Activated CD4-positive, alpha-beta memory T cell treated with anti-CD3 and anti-CD28 coated beads, Interleukin-2, amount 10 ng/mL, durations not matched to agents 7 days and 5 days (primary cell): Measurements from ENCODE around the gene PNMA6E. TPM values are rescaled to one million over a fixed set of nuclear protein-coding genes. Genes with fewer than 3 reads are reported as not detected.
"Not testable (repeated sequence)": the region's sequence is repeated elsewhere in the genome, so short reads cannot be mapped to it uniquely, and the experiment has no call there.

Experiments used
- CTCF ChIA-PET: fragments of 350-600 bp; sonication (Branson Sonifier 250); formaldehyde crosslinking; loops from one replicate; lab custom pipeline; 2021; ENCODE audit warnings: antibody characterized with exemption, inconsistent platforms; lab: Charles Lee
- POLR2A ChIA-PET: fragments of 350-600 bp; sonication (Branson Sonifier 250); formaldehyde crosslinking; loops from one replicate; lab custom pipeline; 2021; ENCODE audit warnings: antibody characterized with exemption; lab: Charles Lee
- DNase-seq: peaks from one replicate; pipeline ENCODE4 v3.0.0-alpha.2; 2020
- H3K27ac Mint-ChIP-seq: one replicate; pipeline ENCODE4 v1.8.0; 2021; ENCODE audit warnings: mild to moderate bottlenecking, mixed read lengths
- H3K27me3 Mint-ChIP-seq: one replicate; pipeline ENCODE4 v1.8.0; 2021; ENCODE audit warnings: mixed read lengths
- H3K36me3 Mint-ChIP-seq: one replicate; pipeline ENCODE4 v1.8.0; 2021; ENCODE audit warnings: low read depth, mixed read lengths
- H3K4me1 Mint-ChIP-seq: one replicate; pipeline ENCODE4 v1.8.0; 2021; ENCODE audit warnings: mixed read lengths
- H3K4me3 Mint-ChIP-seq: one replicate; pipeline ENCODE4 v1.8.0; 2021; ENCODE audit warnings: mild to moderate bottlenecking, mixed read lengths
- H3K9me3 Mint-ChIP-seq: one replicate; pipeline ENCODE4 v1.8.0; 2021; ENCODE audit warnings: mixed read lengths
- total RNA-seq, 2 experiments: library from RNA; stranded (reverse); gene quantifications; one replicate each; pipeline ENCODE4 v1.2.3, GENCODE V29; 2021

The PNMA6E gene
- total RNA-seq, 2 experiments from 2014 or later: not detected

DNA sequence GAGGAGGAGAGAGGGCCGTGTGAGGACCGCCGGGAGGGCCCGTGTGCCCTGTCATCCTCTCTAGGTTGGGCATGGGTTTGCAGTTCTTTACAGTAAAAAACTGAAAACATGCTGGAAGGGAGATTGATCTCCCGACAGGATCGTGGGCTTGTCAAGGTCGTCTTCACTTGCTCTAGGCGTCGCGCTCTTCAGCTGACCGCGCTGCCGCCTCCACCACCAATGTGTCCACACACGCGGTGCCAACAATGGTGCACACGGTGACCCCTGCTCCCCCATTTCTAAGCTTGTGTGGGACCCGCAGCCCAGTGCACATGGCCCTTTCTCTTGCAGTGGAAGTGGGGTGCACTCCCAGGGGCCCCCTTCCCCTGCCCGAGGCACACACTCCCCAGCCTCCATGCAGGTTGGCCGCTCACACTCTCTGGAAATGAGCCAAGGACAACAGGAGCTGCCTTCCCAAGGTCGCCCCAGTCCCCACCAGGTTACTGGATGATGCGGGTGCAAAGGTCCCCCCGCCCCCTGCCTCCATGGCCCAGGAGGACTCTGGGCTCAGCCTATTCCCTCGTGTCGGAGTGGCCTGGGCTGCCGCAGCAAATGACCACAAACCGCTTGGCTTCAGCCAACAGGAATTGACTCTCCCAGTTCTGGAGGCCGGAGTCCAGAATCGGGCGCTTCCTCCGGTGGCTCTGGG, 8.4 kb upstream of the PNMA6E start:
- H3K4me1 Mint-ChIP-seq: peaks cover 19% of the 10 kb centered on the region
- no peaks in the 10 kb centered on the region for H3K36me3 Mint-ChIP-seq
- H3K4me3 Mint-ChIP-seq: no peak overlapping the region
- DNase-seq: no peak
- H3K9me3 Mint-ChIP-seq: no peaks in the 10 kb centered on the region
- ChIA-PET POLR2A (no interaction called here), CTCF (no interaction called here)
- peaks cover 5% of the 10 kb centered on the region for H3K27me3 Mint-ChIP-seq
- no peak overlapping the region for H3K27ac Mint-ChIP-seq

DNA sequence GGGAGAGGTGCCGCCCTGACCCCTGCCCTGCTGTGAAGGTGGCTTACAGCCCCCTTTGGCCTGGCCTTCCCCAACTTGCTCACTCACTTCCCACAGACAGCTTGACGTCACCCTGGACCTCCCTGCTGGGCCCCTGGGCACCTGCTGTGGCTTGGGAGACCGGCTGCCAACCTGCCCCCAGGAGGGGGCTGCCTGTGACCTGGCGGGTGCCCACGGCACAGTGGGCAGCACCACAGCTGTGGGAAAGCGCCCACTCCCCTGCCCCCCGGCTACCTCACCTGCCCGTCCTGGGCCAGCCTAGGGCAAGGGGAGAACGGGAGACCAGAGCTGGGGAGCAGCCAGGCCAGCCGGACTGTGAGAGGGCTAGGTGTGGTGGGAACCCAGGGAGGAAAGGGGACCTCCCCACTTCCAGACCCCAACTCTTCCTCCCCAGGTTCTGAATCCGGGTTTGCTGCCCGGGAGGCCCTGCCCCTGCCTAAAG, 7.8 kb upstream of the PNMA6E start:
- H3K4me3 Mint-ChIP-seq: no peak overlapping the region
- peaks cover 21% of the 10 kb centered on the region for H3K4me1 Mint-ChIP-seq
- no peaks in the 10 kb centered on the region for H3K9me3 Mint-ChIP-seq
- CTCF ChIA-PET: no interaction called here
- POLR2A ChIA-PET: no interaction called here
- no peaks in the 10 kb centered on the region for H3K36me3 Mint-ChIP-seq
- H3K27ac Mint-ChIP-seq: no peak overlapping the region
- no peak for DNase-seq
- peaks cover 5% of the 10 kb centered on the region for H3K27me3 Mint-ChIP-seq

DNA sequence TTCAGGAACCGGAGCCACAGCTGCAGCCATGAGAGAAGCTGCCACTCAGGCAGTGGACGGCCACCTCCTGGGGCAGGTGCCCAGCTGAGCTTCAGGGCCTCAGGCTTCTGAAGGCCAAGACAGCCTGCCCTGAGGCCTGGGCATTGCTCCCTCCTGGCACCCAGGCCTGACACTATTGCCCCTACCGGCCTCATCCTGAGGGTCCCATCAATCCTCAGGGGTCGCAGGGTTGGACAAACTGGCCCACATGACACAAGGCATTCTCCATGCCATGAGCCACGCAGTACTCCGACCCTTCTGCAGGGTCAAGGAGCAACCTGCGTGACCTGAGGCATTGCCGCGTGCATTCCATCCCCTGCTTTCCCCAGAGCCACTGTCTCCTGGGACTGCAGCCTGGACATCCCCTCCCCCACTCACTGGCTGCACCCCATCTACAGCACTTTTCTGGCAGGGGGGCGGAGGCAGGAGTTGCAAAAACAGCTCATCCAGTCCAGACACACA, 7.1 kb upstream of the PNMA6E start:
- ChIA-PET POLR2A (no interaction called here), CTCF (no interaction called here)
- H3K9me3 Mint-ChIP-seq: no peaks in the 10 kb centered on the region
- no peak for DNase-seq
- no peak overlapping the region for H3K27ac Mint-ChIP-seq
- H3K27me3 Mint-ChIP-seq: peaks cover 7% of the 10 kb centered on the region
- H3K4me1 Mint-ChIP-seq: peaks cover 20% of the 10 kb centered on the region
- no peak overlapping the region for H3K4me3 Mint-ChIP-seq
- H3K36me3 Mint-ChIP-seq: no peaks in the 10 kb centered on the region

DNA sequence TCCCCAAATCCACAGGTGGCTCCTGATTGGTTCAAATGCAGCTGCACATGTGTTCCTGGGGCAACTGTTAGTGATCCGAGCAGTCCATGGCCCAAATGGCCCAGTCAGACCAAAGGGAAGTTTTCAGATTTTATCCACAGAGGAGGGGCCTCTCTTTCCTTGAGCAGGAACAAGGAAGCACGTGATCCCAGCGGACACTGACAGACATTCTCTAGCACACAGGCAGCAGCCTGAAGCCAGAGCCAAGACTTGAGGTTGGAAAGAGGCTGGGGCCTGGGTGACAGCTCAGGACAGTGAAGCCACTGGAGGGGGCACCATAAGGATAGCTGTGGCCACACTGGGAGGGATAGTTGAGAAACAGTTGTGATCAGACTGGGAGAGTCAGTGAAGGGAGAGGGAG, 6.6 kb upstream of the PNMA6E start:
- CTCF ChIA-PET: no interaction called here
- Mint-ChIP-seq H3K9me3 (no peaks in the 10 kb centered on the region), H3K4me1 (peaks cover 21% of the 10 kb centered on the region), H3K36me3 (no peaks in the 10 kb centered on the region), H3K4me3 (no peak overlapping the region), H3K27ac (no peak overlapping the region), H3K27me3 (peaks cover 12% of the 10 kb centered on the region)
- POLR2A ChIA-PET: no interaction called here
- DNase-seq: no peak

DNA sequence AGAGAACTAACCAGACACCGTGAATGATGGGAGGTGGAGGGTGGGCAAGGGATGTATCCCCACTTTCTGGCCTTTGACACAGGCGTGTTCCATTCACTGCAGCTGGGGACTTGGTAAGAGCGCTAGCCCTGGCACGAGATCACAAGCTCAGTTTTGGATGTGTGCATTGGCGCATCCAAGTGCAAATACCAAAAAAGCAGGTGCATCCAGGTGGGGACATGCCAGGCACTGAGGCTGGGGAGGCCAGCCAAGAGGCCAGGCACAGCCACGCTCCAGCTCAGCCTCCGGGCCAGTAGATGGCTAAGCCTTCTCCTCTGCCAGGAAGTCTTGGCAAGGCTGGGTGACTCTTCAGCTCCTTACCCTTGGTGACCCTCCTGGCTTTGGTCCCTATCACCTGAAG, 5.8 kb upstream of the PNMA6E start:
- POLR2A ChIA-PET: no interaction called here
- peaks cover 12% of the 10 kb centered on the region for H3K27me3 Mint-ChIP-seq

DNA sequence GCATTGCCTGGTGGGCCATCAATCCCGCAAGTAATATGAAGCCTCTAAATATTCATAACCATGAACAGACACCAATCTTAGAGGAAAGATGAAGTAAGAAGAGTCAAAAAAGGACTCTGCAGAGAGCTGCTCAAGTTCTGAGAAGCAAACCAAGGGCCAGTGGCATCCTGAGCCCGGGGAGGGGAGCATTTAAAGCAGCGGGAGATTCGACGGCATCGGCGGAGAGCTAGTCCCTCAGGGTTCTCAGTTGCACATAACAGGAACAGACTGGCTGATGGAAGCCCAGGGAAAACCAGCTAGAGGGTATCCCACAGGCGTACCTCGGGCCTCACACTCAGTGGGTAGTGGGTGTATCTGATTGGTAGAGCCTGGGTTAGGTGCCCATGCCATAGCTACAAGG, 4.9 kb upstream of the PNMA6E start:
- Mint-ChIP-seq H3K9me3 (no peaks in the 10 kb centered on the region), H3K27me3 (peaks cover 11% of the 10 kb centered on the region), H3K27ac (no peak overlapping the region), H3K36me3 (no peaks in the 10 kb centered on the region), H3K4me1 (peaks cover 13% of the 10 kb centered on the region), H3K4me3 (no peak overlapping the region)
- DNase-seq: no peak
- POLR2A ChIA-PET: no interaction called here
- CTCF ChIA-PET: no interaction called here

More for the DNA sequence above, 5.8 kb upstream of the PNMA6E start:
- Mint-ChIP-seq H3K4me1 (peaks cover 15% of the 10 kb centered on the region), H3K36me3 (no peaks in the 10 kb centered on the region), H3K9me3 (no peaks in the 10 kb centered on the region), H3K4me3 (no peak overlapping the region), H3K27ac (no peak overlapping the region)
- CTCF ChIA-PET: no interaction called here
- DNase-seq: no peak

DNA sequence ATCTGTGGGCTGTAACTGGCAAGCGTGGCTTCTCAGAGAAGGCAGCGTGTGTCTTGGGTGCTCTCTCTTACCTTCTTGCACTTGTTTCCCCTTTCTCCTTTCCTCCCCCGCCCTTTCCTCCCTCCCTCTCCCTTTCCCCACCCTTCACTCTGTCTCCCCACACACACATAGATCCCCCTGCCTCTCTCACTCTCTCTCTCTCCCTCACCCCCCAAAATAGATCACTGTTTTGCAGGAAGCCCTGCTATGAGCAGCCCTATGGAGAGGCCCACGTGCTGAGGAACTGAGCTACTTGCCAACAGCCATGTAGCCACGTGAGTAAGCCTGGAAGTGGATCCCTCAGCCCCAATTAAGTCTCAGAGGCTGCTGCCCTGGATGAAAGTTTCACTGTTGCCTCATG, 4.3 kb upstream of the PNMA6E start:
- Mint-ChIP-seq H3K9me3 (no peaks in the 10 kb centered on the region), H3K27me3 (peaks cover 8% of the 10 kb centered on the region), H3K27ac (no peak overlapping the region), H3K36me3 (no peaks in the 10 kb centered on the region), H3K4me1 (peaks cover 11% of the 10 kb centered on the region), H3K4me3 (no peak overlapping the region)
- ChIA-PET POLR2A (no interaction called here), CTCF (no interaction called here)
- no peak for DNase-seq

DNA sequence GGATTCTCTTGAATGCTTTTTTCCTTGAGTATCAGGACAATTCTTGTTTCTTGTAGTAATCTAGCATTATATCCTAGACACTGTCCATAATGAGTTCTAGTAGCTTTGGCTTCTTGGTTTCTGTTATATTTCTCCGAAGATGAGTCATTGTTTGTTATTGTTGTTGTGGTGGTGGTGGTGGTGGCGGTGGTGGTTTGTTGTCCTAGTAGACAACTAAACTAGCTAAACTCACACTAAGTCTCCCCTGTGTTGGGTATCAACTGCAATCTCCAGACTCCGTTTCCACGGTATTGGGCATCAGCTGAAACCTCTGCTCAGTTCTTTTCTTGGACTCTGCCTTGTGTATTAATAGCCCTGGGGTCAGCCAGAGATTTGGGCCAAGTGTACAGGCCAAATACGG, 3.2 kb upstream of the PNMA6E start:
- POLR2A ChIA-PET, H3K9me3 Mint-ChIP-seq, H3K36me3 Mint-ChIP-seq, H3K27ac Mint-ChIP-seq, CTCF ChIA-PET, H3K4me3 Mint-ChIP-seq, H3K27me3 Mint-ChIP-seq: not testable (repeated sequence)
- H3K4me1 Mint-ChIP-seq: peaks cover 16% of the 10 kb centered on the region
- peak; percentile 37 for DNase-seq

DNA sequence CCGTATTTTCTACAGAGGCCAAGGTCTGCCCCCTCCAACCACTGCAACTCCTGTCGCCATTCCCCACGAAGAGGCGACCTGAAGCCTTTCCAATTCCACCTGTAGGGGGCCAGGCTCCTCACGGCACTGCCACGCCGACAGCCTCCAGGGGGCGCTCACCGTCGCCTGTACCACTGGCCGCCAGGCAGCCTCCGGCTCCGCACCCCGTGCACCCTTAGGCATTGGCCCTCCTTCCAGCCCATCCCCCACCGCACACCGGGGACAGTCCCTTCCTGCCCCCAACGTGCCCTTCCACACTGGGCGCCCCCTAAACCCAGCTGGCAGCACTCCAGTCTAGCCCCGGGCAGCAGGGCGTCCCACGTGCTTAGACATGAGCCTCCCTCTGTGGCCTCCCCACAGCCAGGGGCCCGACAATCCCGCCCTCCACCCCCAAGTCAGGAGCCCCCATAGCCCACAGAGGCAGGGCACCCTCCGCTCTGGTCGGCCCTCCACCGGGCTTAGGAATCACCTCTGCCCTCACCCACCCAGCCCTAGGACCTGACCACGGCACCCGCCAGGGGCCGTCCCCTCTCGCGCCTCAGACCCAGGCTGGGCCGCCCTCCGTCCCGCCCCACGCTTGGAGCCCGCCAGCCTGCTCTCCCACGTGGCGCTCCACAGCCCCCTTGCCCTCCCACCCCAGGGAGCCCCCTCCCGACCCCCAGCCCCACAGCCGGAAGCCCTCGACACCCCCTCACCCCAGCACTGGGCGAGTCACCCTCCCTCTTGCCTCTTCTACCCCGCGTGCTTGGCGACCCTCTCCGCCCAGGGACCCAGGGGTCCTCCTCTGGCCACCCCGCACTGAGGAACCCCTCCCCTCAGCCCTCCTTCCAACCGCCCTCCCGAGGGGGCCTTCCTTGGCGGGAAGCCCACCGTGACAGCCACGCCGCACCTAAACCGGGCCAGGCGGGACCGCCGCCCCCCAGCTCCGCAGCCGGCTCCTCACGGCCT, 711 bp downstream of the PNMA6E start:
- ChIA-PET CTCF (interaction anchor here (1.0 kb wide), 1 partner anchor 20 kb away, joined by 3 read pairs; no protein-coding TSS in a partner anchor), POLR2A (no interaction called here)
- H3K4me3 Mint-ChIP-seq: no peak overlapping the region
- peaks cover 10% of the 10 kb centered on the region for H3K27me3 Mint-ChIP-seq
- no peak overlapping the region for H3K27ac Mint-ChIP-seq
- no peaks in the 10 kb centered on the region for H3K9me3 Mint-ChIP-seq
- H3K36me3 Mint-ChIP-seq: no peaks in the 10 kb centered on the region
- DNase-seq: peak; percentile 58
- peaks cover 22% of the 10 kb centered on the region for H3K4me1 Mint-ChIP-seq

DNA sequence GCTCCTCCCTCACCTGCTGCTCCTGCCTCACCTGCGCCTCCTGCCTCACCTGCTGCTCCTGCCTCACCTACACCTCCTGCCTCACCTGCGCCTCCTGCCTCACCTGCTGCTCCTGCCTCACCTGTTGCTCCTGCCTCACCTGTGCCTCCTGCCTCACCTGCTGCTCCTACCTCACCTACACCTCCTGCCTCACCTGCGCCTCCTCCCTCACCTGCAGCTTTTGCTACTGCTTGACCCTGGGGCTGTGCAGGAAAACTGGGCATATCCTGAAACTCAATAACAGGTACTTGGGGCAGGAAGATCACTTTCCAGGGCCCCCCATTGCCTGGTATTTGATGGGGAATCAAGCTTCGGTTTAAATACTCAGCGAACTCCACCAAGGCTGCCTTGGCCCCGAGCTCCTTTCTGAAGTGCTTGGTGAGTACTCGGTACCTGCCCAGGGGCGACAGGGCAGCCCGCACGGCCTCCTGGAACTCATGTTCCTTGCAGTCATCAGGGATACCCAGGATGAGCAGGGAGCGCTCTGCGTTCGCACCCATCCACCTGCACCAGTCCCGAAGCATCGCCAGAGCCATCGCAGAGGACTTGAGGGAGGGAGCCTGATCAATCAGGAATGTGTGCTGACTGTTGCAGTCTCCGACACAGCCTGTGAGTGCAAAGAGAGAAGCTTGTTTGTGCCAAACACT, 2.7 kb downstream of the PNMA6E start:
- ChIA-PET POLR2A (no interaction called here), CTCF (interaction anchor here (1.5 kb wide), 1 partner anchor 366 kb away, joined by 4 read pairs; no protein-coding TSS in a partner anchor)
- Mint-ChIP-seq H3K36me3 (no peaks in the 10 kb centered on the region), H3K27me3 (peaks cover 9% of the 10 kb centered on the region), H3K4me1 (peaks cover 26% of the 10 kb centered on the region), H3K27ac (no peak overlapping the region), H3K4me3 (no peak overlapping the region), H3K9me3 (no peaks in the 10 kb centered on the region)
- no peak for DNase-seq

DNA sequence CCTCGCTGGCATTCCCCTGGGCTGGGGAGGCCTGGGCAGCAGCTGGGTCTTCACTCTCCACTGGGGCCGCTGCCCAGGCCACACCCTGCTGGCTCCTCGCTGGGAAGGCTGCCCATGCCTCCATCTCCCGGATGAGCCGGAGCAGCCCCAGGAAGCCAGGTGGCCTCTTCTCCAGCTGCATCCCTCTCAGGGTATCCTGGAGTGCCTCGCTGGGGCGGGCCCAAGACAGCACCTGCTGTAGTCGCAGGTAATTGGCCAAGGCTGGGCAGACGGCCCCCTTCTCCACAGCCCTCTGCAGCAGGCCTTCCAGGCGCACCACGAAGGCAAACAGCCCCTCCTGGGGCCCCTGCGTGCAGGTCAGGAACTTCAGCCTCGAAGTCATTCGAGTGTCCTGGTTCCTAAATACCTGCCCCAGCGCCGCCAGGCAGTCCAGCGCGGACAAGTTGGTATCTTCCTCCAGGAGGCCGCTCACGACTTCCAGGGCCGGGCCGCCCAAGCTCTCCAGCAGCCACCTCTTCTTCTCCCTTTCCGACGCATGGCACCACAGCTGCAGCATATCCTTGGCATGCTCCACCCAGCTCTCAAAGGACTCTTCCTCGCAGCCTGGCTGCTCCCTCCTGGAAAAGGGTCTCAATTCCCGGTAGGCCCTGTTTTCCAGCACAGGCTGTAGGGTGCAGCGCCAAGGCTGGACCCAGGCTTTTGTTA, 3.7 kb downstream of the PNMA6E start:
- Mint-ChIP-seq H3K27ac (no peak overlapping the region), H3K9me3 (no peaks in the 10 kb centered on the region), H3K36me3 (no peaks in the 10 kb centered on the region), H3K27me3 (peaks cover 1% of the 10 kb centered on the region), H3K4me1 (peaks cover 23% of the 10 kb centered on the region), H3K4me3 (no peak overlapping the region)
- DNase-seq: no peak
- ChIA-PET CTCF (no interaction called here), POLR2A (no interaction called here)

DNA sequence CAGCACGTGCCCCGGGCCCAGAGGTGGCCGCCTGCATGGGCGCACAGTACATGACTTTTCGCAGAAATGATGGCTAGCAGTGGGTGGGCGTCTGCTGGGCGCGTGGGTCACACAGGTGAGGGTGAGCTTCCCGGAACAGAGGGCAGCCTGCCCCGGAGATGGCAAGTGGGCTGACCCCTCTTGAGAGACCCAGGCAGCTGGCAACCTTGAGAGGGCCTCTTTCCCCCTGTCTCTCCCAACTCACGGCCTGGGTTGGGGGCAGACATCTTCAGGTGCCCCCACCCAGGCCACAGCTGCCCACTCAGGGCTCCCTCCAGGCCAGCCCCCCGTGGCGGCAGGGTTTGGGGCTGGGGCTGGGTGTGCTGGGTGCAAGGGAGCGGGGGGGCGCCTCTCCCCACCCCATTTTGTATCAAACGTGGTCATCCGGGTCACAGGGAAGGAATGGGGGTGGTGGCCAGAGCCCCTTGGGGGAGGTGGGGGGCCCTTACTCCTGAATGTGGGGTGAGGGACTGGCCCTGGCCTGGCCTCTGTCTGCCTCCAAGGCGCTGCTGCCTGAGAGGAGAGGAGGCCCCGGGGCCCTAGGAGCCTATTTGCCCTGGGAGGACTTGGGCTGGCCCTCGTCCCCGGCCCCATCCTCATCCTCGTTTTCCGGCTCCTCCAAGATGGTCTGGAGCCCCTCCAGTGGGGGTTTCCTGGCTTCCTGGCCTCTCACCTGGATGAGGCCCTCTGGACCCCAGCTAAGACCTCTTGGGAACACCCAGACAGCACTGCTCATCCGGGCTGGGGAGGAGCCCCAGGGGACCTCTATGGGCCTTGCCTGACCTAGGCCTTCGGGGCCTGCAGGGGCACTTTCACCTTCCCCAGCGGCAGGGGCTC, 4.6 kb downstream of the PNMA6E start:
- Mint-ChIP-seq H3K36me3 (no peaks in the 10 kb centered on the region), H3K27ac (no peak overlapping the region), H3K9me3 (no peaks in the 10 kb centered on the region), H3K4me3 (no peak overlapping the region), H3K27me3 (peaks cover 1% of the 10 kb centered on the region), H3K4me1 (peaks cover 23% of the 10 kb centered on the region)
- ChIA-PET CTCF (no interaction called here), POLR2A (no interaction called here)
- no peak for DNase-seq
